Measurements from ENCODE around the gene SLC44A3.

Gene SLC44A3

GRCh38 chr1:94908965-94909364 is 88.8 kb downstream of the SLC44A3 start:
- no peak for DNase-seq (ENCODE audit: low spot score)

DNA sequence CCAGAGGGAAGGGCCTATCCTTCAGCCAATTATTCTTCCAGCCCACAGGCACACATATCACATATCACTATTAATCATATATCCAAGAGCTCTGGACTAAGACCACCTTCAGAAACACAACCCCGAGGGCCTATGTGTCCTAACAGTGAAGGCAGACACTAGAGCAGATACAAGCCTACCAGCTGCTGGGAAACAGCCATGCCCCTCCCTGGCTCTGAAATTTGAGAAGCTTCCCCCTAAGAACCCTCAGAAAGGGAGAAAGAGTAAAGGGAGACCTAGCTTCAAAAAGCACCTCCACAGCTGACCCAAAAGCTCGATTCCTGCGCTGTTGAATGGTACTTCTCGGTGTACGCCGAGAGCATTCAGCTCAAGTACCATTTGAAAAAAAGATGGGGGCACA is 89.3 kb downstream of the SLC44A3 start:
- no peak for DNase-seq (ENCODE audit: low spot score)

- DNase-seq (ENCODE audit: low spot score): no peak
These were observed 92.4 kb downstream of the SLC44A3 start for GRCh38 chr1:94912263-94913184.

- no peak for DNase-seq (ENCODE audit: low spot score)
These were observed 97.1 kb downstream of the SLC44A3 start for GRCh38 chr1:94917251-94917650.

- DNase-seq (ENCODE audit: low spot score): no peak
These were observed 99.3 kb downstream of the SLC44A3 start for GRCh38 chr1:94919241-94920030.

DNA sequence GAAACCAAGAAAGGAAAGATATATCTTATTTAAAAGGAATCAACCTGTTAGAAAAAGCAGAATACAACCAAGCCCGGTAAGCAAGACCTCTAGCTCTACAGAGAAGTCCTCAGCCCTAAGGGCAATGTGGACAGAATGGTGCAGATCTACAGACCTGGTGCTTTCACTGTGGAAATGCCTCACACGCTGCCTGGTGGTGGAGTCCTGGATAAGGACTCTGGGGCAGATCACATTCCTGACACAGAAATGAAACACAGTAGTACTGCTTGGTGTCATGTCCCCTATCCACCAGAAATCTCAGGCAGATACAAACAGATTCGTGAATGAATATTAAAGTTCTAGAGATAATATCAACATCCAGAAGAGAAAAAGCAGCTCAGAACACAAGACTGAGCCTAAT is 99.9 kb downstream of the SLC44A3 start:
- no peak for DNase-seq (ENCODE audit: low spot score)

DNA sequence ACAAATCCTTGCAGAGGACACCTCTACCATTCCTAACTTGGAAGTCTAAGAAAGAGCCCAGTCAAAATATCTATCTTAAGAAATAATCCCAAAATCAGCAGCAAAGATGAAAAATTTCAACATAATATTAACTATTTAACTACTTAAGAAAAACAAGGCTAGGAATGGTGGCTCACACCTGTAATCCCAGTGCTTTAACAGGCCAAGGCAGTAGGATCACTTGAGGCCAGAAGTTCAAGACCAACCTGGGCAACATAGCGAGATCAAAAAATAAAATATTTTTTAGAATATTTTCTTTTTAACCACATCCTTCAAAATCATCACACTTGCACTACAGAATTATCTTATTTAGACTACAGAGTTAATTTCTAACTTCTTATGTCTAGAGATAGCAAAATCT is 101.8 kb downstream of the SLC44A3 start:
- DNase-seq (ENCODE audit: low spot score): no peak

GRCh38 chr1:94922761-94923331 is 102.7 kb downstream of the SLC44A3 start:
- no peak for DNase-seq (ENCODE audit: low spot score)

DNA sequence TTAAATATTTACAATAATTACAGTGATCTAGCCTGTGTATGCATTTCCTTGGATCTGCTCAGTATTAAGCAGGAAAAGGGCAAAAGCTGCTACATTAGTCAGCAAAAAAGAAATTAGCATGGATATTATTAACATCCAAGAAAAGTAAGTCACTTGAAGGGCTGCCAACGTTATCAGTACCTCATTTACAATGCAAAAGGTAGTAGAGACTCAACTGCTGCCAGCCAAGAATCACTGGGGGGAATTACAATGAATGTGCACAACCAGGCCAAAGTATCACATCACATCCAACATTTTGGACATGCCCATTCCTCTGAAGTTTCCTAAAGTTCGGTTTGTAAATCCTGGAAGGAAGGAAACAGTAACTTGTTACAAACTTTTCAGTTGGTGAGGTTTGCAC is 104.8 kb downstream of the SLC44A3 start:
- peak; percentile 45 for DNase-seq (ENCODE audit: low spot score)

GRCh38 chr1:94925561-94926125 is 105.5 kb downstream of the SLC44A3 start:
- peak; percentile 86 for DNase-seq (ENCODE audit: low spot score)

DNA sequence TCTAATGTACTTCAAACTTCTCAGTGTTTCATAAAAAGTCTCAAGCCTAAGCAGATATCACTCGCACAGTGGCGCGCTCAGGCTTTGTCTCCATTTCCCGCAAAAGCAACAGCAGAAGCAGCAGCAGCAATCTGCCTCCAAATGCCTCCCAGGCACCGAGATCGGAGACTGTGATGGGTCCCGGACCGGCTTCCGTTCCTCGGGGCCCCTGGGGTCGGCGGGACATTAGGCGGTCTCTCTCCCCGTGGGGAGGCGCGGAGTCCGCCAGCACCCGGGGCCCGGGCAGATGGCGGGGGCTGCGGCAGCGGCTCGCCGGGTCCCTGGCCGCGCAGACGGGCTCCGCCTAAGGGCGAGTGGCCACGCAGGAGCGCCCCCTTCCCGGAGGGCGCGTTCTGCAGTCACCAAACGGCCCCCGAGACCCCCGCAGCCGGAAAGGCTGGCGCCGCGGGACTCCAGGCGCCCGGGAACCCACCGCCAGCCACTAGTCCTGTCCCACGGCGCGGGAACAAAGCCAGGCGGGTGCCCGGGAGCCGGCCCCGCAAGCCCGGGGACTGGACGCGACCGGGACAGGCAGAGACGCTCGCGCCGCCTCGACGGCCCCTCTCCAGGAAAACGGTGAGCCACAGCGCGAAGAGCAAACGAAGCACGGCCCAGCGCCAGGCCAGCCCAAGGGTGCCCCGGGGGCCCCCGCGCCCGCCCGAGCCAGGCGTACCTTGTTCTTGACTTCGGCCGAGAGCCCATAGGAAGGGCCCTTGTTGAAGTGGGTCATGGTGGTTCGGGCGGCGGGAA is 106.2 kb downstream of the SLC44A3 start:
- peak; percentile 41 for DNase-seq (ENCODE audit: low spot score)

DNA sequence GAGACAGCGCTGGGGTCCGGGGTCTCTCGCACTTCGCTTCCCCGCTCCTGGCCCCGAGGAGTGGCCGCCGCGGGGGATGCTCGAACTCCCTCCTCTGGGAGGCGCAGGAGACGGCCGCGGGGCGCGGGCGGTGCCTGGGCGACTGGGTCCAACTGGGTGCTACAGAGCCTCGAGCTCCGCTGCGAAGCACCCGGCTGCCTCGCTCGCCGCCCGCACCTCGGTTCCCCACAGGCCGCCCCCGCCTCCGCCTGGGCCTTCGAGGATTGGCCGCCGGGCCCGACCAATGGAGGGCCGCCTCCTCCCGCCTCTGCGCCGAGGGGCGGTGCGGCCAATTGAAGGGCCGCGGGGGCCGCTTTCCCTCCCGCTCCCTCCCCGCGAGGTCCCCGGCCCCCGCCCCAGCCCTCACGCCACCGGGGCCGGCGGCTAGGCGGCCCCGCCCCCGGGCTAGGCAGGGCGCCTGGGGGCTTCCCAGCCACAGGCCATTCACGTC is 106.8 kb downstream of the SLC44A3 start, which contains the start of gene CNN3:
Gene CNN3 (minus strand): TSS at position 196 of the 490 bp plus-strand sequence. CDS start 216 bp downstream, outside the sequence.
- peak; percentile 92 for DNase-seq (ENCODE audit: low spot score)

GRCh38 chr1:94927405-94928175 is 107.4 kb downstream of the SLC44A3 start:
- DNase-seq (ENCODE audit: low spot score): peak; percentile 89

GRCh38 chr1:94928293-94928939 is 108.3 kb downstream of the SLC44A3 start:
- peak; percentile 19 for DNase-seq (ENCODE audit: low spot score)

DNA sequence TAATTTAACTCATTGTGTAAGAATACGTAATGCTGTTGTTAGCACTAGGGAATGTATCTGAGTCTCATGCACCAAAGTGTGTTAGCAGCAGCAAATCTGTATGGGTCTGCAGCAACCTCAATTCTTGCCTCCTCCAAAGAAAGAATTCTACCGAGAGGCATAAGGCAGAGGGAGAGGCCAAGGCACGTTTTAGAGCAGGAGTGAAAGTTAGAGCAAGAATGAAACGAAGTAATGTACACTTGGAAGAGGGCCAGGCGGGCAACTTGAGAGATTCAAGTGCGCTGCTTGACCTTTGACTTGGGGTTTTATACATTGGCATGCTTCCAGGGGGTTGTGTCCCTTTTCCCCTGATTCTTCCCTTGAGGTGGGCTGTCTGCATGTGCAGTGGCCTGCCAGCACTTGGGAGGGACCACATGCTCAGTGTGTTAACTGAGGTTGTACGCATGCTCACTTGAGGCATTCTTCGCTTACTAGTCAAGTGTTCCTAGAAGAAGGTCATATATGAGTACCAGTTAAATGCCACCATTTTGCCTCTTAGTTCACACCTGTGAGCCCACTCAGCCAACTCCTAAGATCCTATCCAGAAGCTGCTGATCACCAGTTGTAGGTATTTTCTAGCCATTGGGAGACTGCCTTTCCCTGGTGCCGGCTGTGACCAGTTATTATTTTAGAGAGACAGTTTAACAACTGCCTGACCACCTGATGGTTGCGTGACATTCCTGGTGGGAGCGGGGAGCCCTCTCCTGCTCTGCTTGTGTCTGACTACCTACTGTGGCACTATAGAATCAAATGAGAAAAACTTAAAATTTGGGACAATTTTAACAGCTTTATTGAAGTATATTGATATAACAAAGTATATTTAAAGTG is 109.4 kb downstream of the SLC44A3 start:
- DNase-seq (ENCODE audit: low spot score): peak; percentile 31

GRCh38 chr1:94931254-94931841 is 111.2 kb downstream of the SLC44A3 start:
- no peak for DNase-seq (ENCODE audit: low spot score)

- no peak for DNase-seq (ENCODE audit: low spot score)
These were observed 114.4 kb downstream of the SLC44A3 start for GRCh38 chr1:94934551-94934950.

GRCh38 chr1:94935034-94935433 is 114.9 kb downstream of the SLC44A3 start:
- DNase-seq (ENCODE audit: low spot score): no peak
